Transverse colon (tissue), 3 donors: ENCODE data around the gene IQCK.

Experiments
- CTCF ChIP-seq, 5 experiments: fragments of 200-600 bp in 3 of 5; fragments of 450-650 bp in 2 of 5; sonication (generic) in 3 of 5; IDR thresholded peaks; 1 replicate in 2 of 5; 2 replicates in 3 of 5; pipeline ENCODE4 v1.5.1; 2016 to 2017; ENCODE audit warnings: antibody characterized with exemption in 5 of 5, inconsistent platforms in 3 of 5, mild to moderate bottlenecking in 2 of 5, moderate library complexity in 1 of 5
- POLR2A ChIP-seq: fragments of 450-650 bp; IDR thresholded peaks from one replicate; pipeline ENCODE4 v1.6.1; 2016; ENCODE audit warnings: antibody characterized with exemption, mild to moderate bottlenecking, moderate library complexity

GRCh38 chr16:19699472-19699871, 18.6 kb upstream of the IQCK start:
- TF ChIP-seq CTCF (IDR thresholded peaks at IDR 0.05) (no peak), POLR2A (no peak)
